GM18511 (cell line): ENCODE results near the gene NRXN3.

Experiments used
- ATAC-seq: cut with Tn5 transposase; IDR thresholded peaks from one replicate; pipeline ENCODE4 v1.9.1; 2021; ENCODE audit warnings: mild to moderate bottlenecking, moderate library complexity; ENCODE audit not compliant: unreplicated experiment

Gene NRXN3

DNA sequence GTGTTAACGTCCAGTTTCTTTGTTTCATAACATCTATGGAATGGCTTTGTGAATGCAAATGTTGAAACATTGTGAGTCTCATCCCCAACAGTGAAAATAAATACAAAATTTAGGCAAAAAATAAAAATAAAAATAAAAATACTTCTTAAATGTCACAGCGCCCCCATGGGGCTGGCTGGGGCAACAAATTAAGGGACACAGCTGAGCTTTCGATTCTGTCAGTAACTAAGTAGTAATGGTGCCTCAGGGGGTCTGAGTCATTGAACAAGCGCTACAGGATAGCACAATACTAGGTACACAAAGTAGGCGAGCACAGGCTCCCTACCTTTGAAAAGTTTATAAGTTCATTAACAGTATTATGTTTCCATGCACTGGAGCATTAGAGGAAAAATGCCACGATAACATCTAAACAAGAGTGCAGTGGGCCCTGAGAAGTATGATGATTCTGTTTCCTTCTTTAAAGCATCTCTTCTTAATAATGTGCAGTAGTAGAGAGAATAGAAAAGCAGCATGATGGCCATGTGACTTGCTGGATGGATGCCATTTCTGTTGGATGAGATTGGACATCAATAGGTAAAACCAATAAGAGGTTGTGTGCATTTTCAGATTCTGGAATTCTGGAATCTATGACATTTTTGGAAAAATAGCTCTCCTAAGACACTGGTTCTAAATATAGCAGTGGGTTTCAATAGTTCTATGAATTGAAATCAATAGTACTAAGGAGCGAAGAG, 1374.0 kb downstream of the NRXN3 start:
- no peak for ATAC-seq

DNA sequence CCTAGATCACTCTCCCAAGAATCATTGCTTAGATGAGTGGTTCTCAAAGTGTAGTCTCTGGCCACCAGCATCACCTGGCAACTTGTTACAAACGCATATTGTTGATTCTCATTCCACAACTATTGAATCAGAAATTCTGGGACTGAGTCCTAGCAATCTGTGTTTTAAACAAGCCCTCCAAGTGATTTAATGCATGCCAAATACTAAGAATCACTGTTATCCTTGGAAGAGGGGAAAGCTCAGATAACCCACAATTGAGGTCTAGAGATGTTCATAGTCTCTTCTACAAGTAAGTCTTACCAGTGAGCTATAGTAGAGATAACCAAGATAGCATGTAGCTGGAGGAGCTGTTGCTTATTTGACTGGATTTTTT, 1374.5 kb downstream of the NRXN3 start:
- ATAC-seq = no peak

DNA sequence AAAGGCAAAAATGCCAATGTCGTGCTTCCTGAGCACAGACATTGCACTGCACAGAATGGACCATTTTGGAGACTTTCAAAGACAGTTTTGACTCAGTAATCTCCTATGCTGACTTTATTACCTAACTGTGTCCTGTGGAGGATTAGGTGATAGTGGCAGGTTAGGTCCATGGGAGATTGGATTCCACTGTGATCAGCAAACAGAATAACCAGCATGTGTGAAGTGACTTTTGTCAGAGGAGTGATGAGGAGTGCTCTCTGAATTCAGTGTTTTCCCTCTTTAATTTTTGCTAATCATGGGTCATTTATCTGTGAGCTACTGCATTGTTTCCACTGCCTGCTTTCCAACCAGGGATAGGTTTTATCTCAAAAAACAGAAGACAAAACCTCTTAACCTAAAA, 1378.7 kb downstream of the NRXN3 start:
- ATAC-seq = no peak

DNA sequence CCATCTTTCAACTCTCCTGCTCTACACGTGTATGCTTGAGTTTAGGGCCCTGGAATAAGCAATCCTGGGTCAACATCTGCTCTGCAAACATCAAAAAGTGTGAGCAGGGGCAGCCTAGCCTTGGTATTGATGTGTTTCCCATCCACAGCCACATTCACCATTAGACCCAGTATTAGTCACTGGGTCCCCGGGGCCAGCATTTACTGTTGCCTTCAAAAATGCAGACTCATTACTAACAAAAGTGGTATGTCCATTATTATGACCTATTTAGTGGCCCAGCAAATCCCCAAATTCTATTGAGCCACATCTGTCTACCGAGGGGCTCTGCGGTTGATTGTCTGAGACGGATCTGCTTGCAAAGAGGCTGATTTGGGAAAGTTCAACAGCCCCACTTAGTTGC, 1379.3 kb downstream of the NRXN3 start:
- no peak for ATAC-seq

DNA sequence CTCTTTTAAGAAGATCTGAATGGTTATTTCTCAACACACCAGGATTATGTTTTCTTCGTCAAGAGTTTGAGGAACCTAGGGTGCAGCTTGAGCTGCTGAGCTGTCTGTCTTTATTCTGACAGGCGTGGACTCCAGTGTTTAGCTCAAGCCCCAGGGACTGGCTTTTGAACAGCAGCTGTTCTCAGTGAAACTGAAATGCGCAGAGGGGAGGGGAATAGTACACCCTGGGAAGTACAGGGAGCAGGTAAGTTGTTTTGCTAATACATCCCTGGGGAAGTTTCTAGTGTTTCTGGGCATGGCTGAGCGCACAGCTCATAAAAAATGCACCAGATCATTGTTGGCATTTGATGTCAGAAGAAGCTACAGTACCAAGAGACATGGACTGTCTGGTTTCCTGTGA, 1381.3 kb downstream of the NRXN3 start:
- ATAC-seq = no peak

DNA sequence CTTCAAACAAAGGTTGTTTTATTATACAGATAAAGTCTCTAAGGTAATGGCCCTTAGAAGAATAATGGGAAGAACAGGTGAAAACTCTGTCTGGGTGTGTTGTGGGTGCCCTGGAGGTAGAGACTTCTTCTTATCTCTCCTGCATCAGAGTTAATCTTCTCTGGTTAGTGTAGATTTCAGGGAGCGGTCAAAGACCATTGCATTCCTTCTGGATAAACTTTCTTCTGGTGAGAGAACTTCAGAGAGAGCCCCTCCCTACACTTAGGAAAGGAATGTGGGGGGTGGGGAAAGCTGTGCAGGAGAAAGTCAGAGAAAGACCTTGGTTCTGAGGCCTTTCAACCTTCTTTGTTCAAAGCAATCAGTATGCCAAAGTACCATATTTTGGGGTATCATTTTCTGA, 1382.6 kb downstream of the NRXN3 start:
- no peak for ATAC-seq

DNA sequence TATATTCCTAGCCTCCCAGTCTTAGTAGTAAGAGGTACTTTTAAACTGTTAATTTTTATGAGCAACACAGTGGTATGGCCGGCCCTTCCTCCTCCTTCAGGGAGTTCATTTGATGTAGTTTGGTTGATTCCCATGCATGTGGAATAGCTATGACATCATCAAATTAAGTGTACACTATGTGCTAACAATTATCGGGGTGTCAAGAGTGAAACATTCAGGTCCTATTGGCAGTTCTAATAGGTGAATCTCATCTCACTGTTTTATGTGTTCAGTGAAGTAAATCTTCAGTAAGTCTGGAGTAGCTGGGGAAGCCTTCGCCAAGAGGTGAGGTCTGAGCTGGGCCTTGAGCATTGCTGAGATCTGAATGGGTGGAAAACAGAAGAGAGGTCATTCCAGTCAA, 1384.6 kb downstream of the NRXN3 start:
- ATAC-seq = no peak

DNA sequence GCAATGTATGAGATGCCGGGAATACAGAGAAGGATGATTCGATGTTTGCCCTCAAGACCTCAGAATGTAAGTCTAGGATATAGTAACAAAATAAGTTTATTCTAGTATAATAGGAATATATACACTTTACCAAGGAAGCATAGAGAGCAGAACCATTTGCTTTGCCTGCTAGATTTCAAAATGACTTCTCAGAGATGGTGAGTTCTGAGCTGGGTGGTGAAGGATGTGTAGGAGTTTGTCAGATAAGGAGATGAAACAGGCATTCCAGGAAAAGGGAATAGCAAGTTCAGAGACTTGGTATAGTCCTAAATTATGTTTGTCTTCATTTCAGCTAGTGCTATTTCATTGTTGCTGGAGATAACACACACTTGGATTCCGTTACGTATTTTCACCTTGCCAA, 1385.3 kb downstream of the NRXN3 start:
- ATAC-seq = no peak

DNA sequence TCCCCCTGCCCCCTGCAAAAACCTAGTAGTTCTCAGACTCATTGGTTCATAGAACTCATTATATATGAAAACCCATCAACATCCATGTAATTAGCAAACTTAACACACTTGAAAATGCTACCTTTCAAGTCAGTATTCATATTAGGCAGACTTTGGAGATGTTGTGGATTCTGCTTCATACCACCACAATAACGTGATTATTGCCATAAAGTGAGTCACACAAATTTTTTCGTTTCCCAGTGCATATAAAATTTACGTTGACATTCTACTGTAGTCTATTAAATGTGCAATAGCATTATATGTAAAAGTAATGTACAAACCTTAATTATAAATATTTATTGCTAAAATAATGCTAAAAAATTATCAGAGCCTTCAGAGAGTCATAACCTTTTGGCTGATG, 1387.1 kb downstream of the NRXN3 start:
- ATAC-seq = no peak

DNA sequence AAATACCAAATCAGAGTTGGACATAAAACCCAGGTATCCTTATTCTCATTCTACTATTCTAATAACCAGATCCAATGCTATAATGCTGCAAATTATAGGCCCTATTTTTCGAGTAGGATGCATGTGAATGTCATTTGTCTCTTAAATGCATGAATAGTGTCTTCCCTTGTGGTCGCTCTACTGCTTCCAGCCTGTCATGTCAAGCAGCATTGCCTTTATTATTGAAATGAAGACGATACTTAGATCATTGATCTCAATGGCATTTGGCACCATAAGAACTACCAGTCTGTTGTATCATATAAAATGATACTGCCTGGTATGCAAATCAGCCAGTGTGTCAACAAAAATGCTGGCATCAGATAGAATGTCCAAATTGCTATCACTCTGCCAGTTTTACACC, 1392.0 kb downstream of the NRXN3 start:
- no peak for ATAC-seq

DNA sequence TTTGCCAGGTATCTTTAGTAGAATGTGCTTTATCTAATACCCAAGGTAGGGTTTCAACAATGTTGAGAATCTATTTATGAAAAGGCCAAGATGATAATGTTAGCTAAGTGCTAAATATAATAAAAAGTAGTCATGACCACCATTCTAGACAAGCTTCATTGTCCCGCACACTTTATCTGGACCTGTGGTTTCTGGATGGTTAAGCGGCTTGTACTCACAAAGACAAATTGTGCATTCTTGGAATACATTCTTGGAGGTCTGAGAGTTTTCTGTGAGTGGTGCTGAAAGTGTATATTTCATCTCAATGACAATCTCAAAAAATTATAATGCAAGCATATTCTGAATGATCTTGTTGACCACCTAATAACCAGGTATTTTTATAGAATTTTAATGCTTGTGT, 1394.2 kb downstream of the NRXN3 start:
- ATAC-seq = no peak

DNA sequence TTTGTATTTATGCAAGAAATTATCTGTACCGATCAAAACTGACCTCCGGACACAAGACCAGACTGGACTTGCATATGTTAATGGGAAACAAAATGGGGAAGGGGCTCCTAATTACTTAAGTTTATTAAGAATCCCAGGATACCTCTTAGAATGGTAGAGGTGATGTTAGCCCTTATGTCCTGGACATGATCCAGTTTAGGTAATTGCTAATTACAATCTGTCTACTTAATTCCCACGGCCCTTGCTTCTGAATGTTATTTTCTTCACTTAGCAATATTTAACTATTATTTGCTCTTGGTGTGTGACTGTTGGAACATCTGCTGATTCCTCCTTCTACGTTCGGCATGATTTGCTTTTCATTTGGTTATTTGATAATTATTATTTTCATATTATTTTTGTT, 1397.1 kb downstream of the NRXN3 start:
- ATAC-seq = no peak

DNA sequence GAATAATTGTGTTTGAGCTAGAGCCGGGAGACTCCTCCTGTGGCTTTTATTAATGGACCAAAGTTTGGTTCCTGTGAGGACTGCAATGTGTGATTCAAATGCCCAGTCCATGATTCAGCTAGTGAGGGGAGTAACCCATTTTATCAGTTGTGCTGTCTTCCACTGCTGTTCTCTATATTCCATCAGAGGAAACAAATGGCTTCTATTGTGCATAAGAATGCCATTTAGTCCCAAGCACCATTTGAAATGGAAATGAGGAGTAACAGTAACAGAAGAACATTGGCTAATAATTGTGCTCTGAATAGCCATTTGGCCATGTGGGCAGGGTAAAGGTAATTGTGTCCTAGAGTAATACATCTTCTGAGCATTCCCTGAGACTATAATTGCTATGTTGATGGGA, 1398.4 kb downstream of the NRXN3 start:
- ATAC-seq = no peak

DNA sequence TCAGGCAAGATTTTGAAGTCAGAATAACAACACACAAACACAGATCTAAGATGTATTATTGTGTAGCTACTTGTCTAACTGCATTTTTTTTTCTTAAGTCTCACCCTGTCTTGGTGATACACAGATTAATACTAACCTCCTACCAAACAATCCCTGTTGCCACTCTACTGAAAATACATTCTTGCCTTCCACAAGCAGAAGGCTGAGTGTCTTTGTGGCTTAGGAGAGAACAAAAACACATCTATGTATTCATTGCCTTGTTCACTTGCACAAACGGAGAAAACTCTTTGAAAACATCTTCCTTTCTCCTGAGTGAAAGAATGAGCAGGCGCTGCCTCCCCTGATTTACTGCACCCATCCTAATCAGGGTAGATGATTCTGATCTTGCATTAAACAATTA, 1398.9 kb downstream of the NRXN3 start:
- ATAC-seq = no peak

- no peak for ATAC-seq
These were observed 1400.5 kb downstream of the NRXN3 start for GRCh38 chr14:79570648-79571047.

DNA sequence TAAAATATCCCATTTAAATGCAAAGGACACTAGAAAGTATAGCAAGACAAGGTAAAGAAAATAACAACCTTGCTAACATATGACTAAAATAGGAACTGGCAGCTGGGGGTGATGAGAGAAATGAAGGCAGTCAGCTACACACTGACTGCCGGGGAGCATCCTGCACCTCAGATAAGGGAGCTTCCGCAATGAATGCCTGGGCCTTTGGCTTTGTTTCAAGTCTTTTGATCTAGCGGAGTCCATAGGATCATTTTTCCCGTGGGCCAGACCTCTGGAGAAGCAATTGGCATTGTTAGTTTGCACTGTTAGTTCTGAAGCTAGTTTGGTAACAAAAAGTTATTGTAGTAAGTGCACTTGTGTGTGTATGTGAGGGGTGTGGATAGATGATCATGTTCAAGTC, 1401.2 kb downstream of the NRXN3 start:
- no peak for ATAC-seq

- no peak for ATAC-seq
These were observed 1403.3 kb downstream of the NRXN3 start for GRCh38 chr14:79573486-79573885.

DNA sequence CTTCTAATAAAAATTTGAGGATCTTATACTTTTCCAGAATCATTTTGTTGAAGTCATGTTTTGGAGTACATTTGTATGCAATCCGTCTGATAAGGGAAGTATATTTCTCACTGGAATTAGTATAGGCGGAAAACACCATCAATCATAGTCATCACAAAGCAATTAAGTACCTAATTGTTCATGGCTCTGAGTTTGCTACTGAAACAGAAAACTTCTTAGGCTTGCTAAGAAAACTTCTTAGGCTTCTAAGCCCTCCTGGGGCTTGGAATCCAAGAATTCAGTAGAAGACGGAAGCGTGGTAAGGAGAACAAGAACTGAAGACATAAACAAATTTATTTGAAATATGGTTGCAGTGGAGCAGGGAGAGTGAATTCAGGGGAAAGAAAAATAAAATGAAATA, 1404.9 kb downstream of the NRXN3 start:
- ATAC-seq = no peak

GRCh38 chr14:79576424-79576823, 1406.3 kb downstream of the NRXN3 start:
- ATAC-seq = no peak

DNA sequence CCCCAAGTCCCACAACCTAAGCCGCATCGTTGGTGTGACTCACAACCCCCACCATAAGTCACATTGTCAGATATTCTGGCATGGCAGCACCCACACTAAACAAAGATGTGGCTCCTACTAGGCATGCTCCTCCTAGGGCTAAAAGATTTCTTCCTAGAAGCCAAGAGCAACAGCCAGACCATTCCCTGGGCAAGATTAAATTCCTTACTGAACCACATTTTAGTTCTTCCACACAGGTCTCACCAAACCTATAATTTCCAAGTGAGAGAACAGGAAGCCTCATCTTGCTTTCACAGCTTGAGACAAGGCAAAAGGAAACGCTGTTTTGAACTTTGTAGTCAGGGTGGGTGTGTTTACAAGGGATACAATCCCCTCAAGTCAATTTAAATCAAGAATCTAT, 1408.3 kb downstream of the NRXN3 start:
- ATAC-seq = no peak

DNA sequence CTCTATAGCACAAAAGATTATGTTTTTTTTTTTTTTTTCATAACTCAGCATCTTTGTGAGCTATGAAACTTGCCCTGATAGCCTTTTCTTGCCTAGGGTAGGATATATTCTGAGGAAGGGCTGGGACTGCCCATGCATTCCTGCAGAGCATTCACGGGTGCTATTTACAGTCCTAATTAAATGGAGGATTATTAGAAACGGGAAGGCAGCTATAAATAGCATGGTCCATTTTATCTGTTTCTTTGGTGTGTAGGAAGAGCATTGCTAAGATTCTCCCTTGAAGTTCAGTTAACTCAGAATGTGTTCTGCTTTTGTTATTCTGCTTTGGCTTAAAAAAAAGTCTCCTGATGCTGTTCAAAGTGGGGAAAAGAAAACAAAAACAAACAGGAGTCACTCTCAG, 1410.2 kb downstream of the NRXN3 start:
- ATAC-seq = no peak

- ATAC-seq = no peak
These were observed 1410.7 kb downstream of the NRXN3 start for GRCh38 chr14:79580906-79581305.

- ATAC-seq = no peak
These were observed 1411.9 kb downstream of the NRXN3 start for GRCh38 chr14:79581912-79582576.
